ENCODE measurements around the gene DCUN1D4.
A peak's percentile ranks its signal among the peaks of the same experiment; 100 is the strongest.

DCUN1D4 gene

DNA sequence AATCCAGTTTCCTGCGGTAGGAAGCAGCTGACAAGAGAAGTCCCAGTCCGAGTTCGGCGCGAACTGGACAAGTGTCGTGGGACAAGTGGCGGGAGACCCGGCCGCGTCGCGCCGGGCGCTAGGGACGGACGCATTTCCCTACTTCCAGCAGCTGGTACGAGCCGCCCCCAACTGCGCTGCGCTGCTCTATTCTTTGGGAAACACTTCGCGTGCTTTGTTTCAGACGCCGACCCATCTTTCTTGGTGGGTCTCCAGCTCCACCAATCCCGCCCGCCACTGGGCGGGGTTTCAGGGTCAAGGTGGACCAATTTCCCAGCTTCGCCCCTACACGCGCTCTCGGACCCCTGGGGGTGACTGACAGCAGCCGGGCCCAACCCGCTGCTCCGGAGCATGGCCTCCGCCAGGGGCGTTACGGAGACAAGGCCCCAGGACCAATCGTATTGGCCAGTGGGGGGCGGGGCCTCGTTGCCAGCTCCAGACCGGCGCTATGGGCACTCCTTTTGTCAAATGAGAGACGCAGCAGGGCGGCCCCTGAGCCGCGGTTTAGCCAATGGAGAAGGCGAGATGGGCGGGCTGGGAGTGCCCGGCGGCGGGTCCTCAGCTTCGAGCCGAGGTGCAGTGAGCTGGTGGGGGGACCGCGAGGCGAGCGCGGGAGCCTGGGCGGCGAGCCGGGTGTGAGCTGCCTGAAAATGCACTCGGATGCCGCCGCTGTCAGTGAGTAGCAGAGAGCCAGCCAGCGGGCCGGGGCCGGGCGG, at the start of gene DCUN1D4:
DCUN1D4 (plus strand) TSS at position 600 of the 755 bp plus-strand sequence; CDS start at position 690, 90 bp downstream.
- Mint-ChIP-seq H3K36me3 (peaks cover 5% of the 10 kb centered on the region), H3K4me1 (peaks cover 30% of the 10 kb centered on the region), H3K27ac (peak within 1 kb of the TSS; percentile 93), H3K9me3 (no peaks in the 10 kb centered on the region), H3K4me3 (peak within 1 kb of the TSS; percentile 98)
- ATAC-seq (peak; percentile 94), DNase-seq (ENCODE audit: low spot score in 2 of 2) (peak; percentile 96 to 98)

DNA sequence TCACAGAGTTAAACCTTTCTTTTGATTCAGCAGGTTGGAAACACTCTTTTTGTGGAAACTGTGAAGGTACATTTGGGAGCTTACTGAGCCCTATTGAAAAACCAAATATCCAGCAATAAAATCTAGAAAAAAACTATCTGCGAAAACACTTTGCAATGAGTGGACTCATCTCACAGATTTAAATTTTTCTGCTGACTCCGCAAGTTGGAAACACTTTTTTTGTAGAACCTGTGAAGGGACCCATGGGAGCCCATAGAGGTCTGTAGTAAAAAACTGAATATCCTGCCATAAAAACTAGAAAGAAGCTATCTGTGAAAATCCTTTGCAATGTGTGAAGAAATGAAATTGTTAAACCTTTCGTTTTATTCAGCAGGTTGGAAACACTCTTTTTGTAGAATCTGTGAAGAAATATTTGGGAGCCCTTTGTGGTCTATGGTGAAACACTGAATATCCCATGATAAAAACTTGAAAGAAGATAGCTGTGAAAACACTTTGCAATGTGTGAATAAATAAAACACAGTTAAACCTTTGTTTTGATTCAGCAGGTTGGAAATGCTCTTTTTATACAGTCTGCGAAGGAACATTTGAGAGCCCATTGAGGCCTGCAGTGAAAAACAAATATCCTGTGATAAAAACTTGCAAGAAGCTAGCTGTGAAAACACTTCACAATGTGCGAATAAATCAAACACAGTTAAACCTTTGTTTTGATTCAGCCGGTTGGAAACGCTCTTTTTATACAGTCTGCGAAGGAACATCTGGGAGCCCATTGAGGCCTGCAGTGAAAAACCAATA, 22.3 kb upstream of the DCUN1D4 start:
- H3K27ac Mint-ChIP-seq = no peak overlapping the region
- H3K9me3 Mint-ChIP-seq = peaks cover 7% of the 10 kb centered on the region
- no peaks in the 10 kb centered on the region for H3K4me1 Mint-ChIP-seq
- no peaks in the 10 kb centered on the region for H3K36me3 Mint-ChIP-seq
- H3K4me3 Mint-ChIP-seq = no peak overlapping the region
- no peak for DNase-seq (ENCODE audit: low spot score in 2 of 2)
- no peak for ATAC-seq

GRCh38 chr4:51825341-51825740, 17.6 kb upstream of the DCUN1D4 start:
- Mint-ChIP-seq H3K4me3 (no peak overlapping the region), H3K4me1 (no peaks in the 10 kb centered on the region), H3K9me3 (peaks cover 4% of the 10 kb centered on the region), H3K36me3 (no peaks in the 10 kb centered on the region), H3K27ac (no peak overlapping the region)
- DNase-seq (ENCODE audit: low spot score in 2 of 2) (no peak), ATAC-seq (no peak)

DNA sequence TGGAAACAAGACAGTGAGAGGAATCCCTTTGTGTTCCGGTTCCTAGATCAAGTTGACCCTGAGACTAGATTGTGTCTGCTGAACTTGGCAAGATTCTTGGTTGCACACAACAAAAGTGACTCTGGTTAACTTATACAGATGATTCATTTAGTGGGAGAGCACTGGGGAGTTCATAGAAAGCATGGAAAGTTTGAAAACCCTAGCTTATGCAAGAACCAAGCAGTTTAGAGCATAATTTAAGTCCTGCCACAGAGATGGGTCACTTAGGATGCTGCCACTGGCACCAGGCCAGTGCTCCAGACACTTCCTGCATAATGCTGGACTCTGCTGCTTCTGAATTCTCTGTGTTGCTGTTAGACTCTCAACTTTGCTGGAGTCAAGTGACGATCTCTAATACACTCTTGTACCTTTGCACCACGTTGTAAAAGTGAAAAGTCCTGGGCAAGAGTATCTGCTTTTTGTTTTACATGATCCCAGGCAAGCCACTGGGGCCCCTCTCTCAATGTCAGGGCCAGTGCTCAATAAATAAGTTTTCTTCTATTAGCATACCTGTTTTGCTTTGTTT, 12.7 kb upstream of the DCUN1D4 start:
- no peak for ATAC-seq
- H3K9me3 Mint-ChIP-seq = no peaks in the 10 kb centered on the region
- no peak for DNase-seq (ENCODE audit: low spot score in 2 of 2)
- H3K36me3 Mint-ChIP-seq = no peaks in the 10 kb centered on the region
- no peak overlapping the region for H3K4me3 Mint-ChIP-seq
- H3K4me1 Mint-ChIP-seq = no peaks in the 10 kb centered on the region
- H3K27ac Mint-ChIP-seq = no peak overlapping the region

DNA sequence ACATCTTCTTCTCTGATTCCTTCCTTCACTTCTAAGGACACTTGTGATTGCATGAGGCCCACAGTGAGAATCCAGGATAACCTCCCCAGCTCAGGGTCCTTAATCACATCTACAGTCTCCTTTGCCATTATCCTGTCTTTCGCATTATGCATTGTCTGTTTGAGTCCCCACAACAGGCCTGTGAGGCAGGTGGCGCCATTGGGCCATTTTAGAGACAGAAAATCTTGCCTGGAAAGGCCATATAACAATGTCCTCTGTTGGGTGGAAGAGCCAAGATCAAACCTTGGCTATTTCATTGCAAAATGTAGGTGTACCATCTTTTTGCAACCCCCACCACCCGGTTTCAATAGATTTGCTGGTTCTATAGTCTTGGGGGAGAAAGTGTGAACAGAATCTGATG, 11.8 kb upstream of the DCUN1D4 start:
- ATAC-seq = peak; percentile 73
- no peaks in the 10 kb centered on the region for H3K36me3 Mint-ChIP-seq
- peak; percentile 24 to 65 for DNase-seq (ENCODE audit: low spot score in 2 of 2)
- no peak overlapping the region for H3K27ac Mint-ChIP-seq
- H3K9me3 Mint-ChIP-seq = no peaks in the 10 kb centered on the region
- H3K4me3 Mint-ChIP-seq = no peak overlapping the region
- peaks cover under 1% of the 10 kb centered on the region for H3K4me1 Mint-ChIP-seq

DNA sequence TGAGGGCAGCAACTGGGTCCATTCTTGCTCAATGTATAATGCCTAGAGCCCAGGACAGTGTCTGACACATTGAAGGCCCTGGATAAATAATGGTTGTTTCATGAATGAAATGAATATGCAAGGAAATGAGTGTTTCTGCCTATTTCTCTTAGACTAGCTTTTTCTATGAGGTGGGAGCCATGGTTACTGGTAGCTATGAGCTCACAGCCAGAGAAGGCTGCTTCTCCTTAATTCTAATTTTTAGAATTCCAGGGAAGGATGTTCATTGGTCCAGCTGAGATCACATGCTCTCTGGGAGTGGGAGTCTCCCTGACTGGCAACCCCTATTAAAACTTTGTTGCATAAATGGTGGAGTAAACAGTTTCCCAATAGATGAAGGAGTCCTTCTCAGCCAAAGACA, 9.7 kb upstream of the DCUN1D4 start:
- H3K27ac Mint-ChIP-seq = no peak overlapping the region
- DNase-seq (ENCODE audit: low spot score in 2 of 2) = no peak
- no peaks in the 10 kb centered on the region for H3K36me3 Mint-ChIP-seq
- no peak overlapping the region for H3K4me3 Mint-ChIP-seq
- ATAC-seq = no peak
- peaks cover 8% of the 10 kb centered on the region for H3K4me1 Mint-ChIP-seq
- H3K9me3 Mint-ChIP-seq = no peaks in the 10 kb centered on the region

DNA sequence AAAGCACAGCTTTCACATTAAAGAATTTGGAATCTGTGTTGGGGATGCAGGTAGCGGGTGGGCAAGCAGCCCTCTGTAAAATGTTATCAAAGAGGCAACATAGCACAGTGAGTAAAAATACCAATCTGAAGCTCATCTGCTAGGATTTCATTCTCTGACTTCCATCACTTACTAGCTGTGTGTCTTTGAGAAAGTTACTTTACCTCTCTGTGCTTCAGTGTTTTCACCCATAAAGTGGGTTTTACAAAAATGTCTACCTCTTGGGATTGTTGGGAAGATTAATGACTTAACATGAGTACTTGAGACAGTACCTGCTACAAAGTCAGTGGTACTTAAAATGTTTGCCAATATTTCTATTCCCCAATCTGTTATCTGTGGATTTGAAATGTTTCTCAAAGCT, 7.9 kb upstream of the DCUN1D4 start:
- no peak overlapping the region for H3K27ac Mint-ChIP-seq
- H3K4me3 Mint-ChIP-seq = no peak overlapping the region

DNA sequence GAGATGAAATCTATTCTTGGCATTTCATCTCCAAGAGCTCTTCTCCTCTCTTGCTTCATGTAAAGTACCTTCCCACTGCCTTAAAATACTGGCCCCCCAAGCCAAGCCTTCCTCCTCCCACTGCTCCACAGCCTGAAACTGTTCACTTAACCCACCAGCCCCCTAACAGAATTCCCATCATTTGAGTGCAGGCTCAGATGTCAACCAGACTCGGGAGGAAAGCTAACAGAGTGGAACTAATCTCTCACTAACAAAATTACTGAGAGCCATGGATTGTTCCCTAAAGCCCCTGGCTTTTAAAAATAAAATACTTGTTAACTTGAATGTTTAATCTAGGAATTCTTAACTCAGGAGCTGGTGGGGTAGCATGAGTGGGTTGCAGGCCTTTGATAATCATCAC, 7.1 kb upstream of the DCUN1D4 start:
- ATAC-seq (no peak), DNase-seq (ENCODE audit: low spot score in 2 of 2) (no peak)
- Mint-ChIP-seq H3K9me3 (no peaks in the 10 kb centered on the region), H3K36me3 (no peaks in the 10 kb centered on the region), H3K4me3 (no peak overlapping the region), H3K4me1 (peaks cover 8% of the 10 kb centered on the region), H3K27ac (no peak overlapping the region)

More for the DNA sequence above, 7.9 kb upstream of the DCUN1D4 start:
- Mint-ChIP-seq H3K36me3 (no peaks in the 10 kb centered on the region), H3K9me3 (no peaks in the 10 kb centered on the region), H3K4me1 (peaks cover 8% of the 10 kb centered on the region)
- DNase-seq (ENCODE audit: low spot score in 2 of 2) (no peak), ATAC-seq (no peak)

GRCh38 chr4:51836549-51836948, 6.4 kb upstream of the DCUN1D4 start:
- H3K4me1 Mint-ChIP-seq = peaks cover 8% of the 10 kb centered on the region
- ATAC-seq = no peak
- H3K27ac Mint-ChIP-seq = no peak overlapping the region
- H3K9me3 Mint-ChIP-seq = no peaks in the 10 kb centered on the region
- no peak for DNase-seq (ENCODE audit: low spot score in 2 of 2)
- no peak overlapping the region for H3K4me3 Mint-ChIP-seq
- H3K36me3 Mint-ChIP-seq = no peaks in the 10 kb centered on the region

- no peak overlapping the region for H3K27ac Mint-ChIP-seq
- peaks cover 27% of the 10 kb centered on the region for H3K4me1 Mint-ChIP-seq
- ATAC-seq = no peak
- no peak for DNase-seq (ENCODE audit: low spot score in 2 of 2)
- H3K36me3 Mint-ChIP-seq = peaks cover 5% of the 10 kb centered on the region
- no peak overlapping the region for H3K4me3 Mint-ChIP-seq
- H3K9me3 Mint-ChIP-seq = no peaks in the 10 kb centered on the region
Measured at GRCh38 chr4:51840781-51841180, 2.2 kb upstream of the DCUN1D4 start.

DNA sequence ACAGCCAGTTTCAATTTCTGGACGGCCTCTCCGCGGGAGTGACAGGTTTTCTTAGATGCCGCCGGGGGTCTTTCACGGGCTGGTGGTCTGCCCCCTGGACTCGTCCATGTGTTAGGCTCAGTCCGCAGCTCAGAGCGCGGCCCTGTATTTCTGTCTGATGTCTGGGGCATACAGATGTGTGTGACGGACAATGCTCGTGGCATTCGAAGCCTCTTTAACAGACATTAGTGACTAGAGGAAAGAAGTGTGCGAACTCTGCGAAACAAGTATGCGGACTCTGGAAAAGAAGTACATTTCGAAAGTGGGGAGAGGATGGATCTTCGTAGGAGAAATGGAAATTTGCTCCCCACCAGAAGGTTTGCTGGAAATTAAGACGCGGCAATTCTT, 793 bp upstream of the DCUN1D4 start:
- H3K36me3 Mint-ChIP-seq = peaks cover 5% of the 10 kb centered on the region
- H3K9me3 Mint-ChIP-seq = no peaks in the 10 kb centered on the region
- H3K4me1 Mint-ChIP-seq = peaks cover 30% of the 10 kb centered on the region
- ATAC-seq = no peak
- peak overlapping the region; percentile 98 for H3K4me3 Mint-ChIP-seq
- no peak for DNase-seq (ENCODE audit: low spot score in 2 of 2)
- peak overlapping the region; percentile 93 for H3K27ac Mint-ChIP-seq

DNA sequence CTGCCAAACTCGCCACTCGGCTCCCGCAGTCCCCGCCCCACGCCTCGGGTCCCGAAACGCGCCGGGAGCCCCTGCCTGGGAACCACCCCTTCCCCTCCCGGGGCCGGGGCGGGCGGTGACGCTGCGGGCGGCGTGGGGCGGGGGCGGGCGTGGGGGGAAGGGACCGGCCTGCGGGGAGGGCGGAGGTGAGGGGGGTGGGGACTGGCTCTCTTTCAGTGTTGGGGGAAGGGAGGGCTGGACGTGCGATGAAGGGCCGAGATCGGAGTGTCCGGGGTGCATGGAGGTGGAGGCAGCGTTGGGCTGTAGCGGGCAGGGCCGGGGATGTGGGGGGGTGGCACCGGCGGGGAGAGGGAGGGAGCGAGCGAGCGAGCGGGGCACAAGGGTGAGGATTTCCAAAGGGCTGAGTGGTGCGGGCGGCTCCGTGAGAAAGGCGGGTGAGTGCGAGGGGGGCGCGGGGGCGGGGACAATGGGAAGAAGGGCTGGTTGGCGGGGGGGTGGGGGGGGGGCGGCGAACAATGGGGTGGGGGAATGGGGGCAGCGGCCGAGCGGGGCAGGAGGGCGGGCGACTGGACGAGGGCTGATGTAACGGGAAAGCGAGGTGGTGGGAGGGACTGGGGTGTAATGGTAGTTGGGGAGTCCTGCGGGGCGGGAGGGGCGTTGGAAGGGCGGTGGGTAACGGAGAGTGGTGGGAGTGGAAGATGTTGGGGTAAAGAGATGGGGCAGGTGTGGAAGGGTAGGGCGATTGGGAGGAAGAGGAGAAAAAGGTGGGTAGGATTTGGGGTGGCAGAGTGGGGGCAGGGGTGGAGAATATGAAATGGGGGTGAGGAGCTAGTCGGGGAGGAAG, 578 bp downstream of the DCUN1D4 start:
- Mint-ChIP-seq H3K9me3 (no peaks in the 10 kb centered on the region), H3K36me3 (peaks cover 5% of the 10 kb centered on the region), H3K27ac (peak overlapping the region; percentile 93), H3K4me3 (peak overlapping the region; percentile 98), H3K4me1 (peaks cover 30% of the 10 kb centered on the region)
- ATAC-seq (peak; percentile 9), DNase-seq (ENCODE audit: low spot score in 2 of 2) (no peak)

DNA sequence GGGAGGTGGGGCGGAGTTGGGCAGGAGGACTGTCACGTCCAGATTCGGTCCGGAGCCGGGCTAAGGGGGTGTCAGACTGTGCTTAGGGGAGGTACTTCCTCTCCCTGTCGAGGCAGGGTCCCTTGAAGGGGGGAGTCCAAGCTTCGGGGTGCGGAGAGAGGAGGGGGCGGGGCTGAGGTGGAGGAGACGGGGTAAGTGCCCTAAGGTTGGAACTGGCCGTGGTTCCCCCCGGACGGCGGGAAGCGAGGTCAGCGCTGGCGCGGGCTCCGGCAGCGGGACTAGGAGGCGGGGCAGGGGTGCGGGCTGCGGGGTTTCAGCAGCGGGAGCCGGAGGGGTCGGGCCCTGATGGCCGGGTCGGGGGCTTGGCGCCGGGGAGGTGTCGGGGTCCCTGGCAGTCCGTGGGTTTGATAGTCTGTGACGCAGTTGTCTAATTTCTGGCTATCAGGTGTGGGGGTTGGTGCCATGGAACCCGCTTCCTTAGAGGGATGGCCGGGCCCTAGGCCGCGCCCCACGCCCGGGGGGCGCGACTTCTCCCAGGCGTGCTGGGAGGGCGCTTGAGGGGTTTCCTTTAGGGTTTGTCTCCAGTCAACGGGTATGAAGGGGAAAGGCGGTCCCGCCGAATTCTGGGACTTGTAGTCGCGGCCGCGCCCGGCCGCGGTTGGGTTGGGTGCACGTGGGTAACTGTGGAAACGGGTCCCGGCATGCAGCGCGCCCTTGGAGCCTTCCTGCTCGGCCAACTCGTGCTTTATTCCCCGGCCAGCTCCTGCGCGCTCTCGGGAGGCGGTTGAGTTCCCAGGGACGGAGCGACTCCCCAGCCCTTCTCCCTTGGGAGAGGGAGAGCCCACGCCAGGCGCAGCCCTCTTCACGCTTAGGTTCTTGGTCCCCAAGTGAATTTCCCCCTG, 1.5 kb downstream of the DCUN1D4 start:
- peak overlapping the region; percentile 98 for H3K4me3 Mint-ChIP-seq

DNA sequence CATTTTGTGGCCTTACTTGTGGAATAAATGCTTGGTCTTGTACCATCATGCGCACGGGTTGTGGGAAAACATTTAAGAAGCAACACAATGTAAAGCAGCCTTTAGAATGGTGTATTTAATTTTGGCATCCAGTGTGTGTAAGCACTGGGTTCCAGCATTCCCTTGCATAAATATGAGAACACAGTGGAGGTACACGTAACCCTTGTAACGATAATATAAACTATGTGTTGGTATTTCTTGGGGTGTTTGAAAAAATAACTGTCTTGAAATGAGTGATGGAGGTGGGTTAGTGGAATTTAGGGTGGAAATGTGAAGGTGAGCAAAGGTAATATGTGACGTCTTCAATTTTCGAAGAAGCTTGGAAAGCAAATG, 2.1 kb downstream of the DCUN1D4 start:
- H3K4me3 Mint-ChIP-seq = peak overlapping the region; percentile 98
- peaks cover 32% of the 10 kb centered on the region for H3K4me1 Mint-ChIP-seq
- H3K27ac Mint-ChIP-seq = peak overlapping the region; percentile 93
- H3K9me3 Mint-ChIP-seq = no peaks in the 10 kb centered on the region
- H3K36me3 Mint-ChIP-seq = peaks cover 5% of the 10 kb centered on the region
- DNase-seq (ENCODE audit: low spot score in 2 of 2) (no peak), ATAC-seq (no peak)

More for the DNA sequence above, 1.5 kb downstream of the DCUN1D4 start:
- DNase-seq (ENCODE audit: low spot score in 2 of 2) (peak; percentile 47 to 83), ATAC-seq (peak; percentile 57)
- peak overlapping the region; percentile 93 for H3K27ac Mint-ChIP-seq
- peaks cover 30% of the 10 kb centered on the region for H3K4me1 Mint-ChIP-seq
- peaks cover 5% of the 10 kb centered on the region for H3K36me3 Mint-ChIP-seq
- H3K9me3 Mint-ChIP-seq = no peaks in the 10 kb centered on the region

Measured in stimulated activated effector memory CD8-positive, alpha-beta T cell treated with anti-CD3 and anti-CD28 coated beads, Interleukin-12 subunit alpha, Interleukin-12 subunit beta, amount 100 ng/mL, for 72 hours (primary cell).